Activated gamma-delta T cell treated with Interleukin-2 at 50 U/mL for 16 hours (primary cell): ENCODE data around the gene SYS1.

Experiments
- DNase-seq: peaks from one replicate; pipeline ENCODE4 v3.0.0-alpha.2; 2020

The SYS1 gene

GRCh38 chr20:45392733-45393132 is 29.8 kb downstream of the SYS1 start:
- no peak for DNase-seq

- DNase-seq = no peak
Observed at GRCh38 chr20:45394221-45395113, 31.5 kb downstream of the SYS1 start.

GRCh38 chr20:45395114-45395415 is 32.1 kb downstream of the SYS1 start:
- DNase-seq = no peak

GRCh38 chr20:45399018-45399417 is 36.1 kb downstream of the SYS1 start:
- no peak for DNase-seq

- no peak for DNase-seq
Observed at GRCh38 chr20:45400346-45401031, 37.5 kb downstream of the SYS1 start.

GRCh38 chr20:45402946-45403345 is 40.0 kb downstream of the SYS1 start:
- no peak for DNase-seq

GRCh38 chr20:45404438-45404837 is 41.5 kb downstream of the SYS1 start:
- DNase-seq = no peak

GRCh38 chr20:45405571-45406259 is 42.8 kb downstream of the SYS1 start:
- DNase-seq = no peak

GRCh38 chr20:45406260-45407066 is 43.5 kb downstream of the SYS1 start:
- DNase-seq = peak; percentile 33

GRCh38 chr20:45407067-45407745 is 44.2 kb downstream of the SYS1 start:
- no peak for DNase-seq

GRCh38 chr20:45407783-45408645 is 45.1 kb downstream of the SYS1 start, which contains the start of gene DBNDD2:
Gene DBNDD2 (plus strand): TSS chr20:45408289. CDS start chr20:45408468, 179 bp downstream.
- no peak for DNase-seq

- no peak for DNase-seq
Observed at GRCh38 chr20:45408646-45409213, 45.8 kb downstream of the SYS1 start.

- no peak for DNase-seq
Observed at GRCh38 chr20:45409521-45410272, 46.7 kb downstream of the SYS1 start.

- no peak for DNase-seq
Observed at GRCh38 chr20:45410887-45411286, 47.9 kb downstream of the SYS1 start.

GRCh38 chr20:45412653-45413052 is 49.7 kb downstream of the SYS1 start:
- no peak for DNase-seq

GRCh38 chr20:45413479-45413878 is 50.5 kb downstream of the SYS1 start:
- DNase-seq = no peak

- peak; percentile 86 for DNase-seq
Observed at GRCh38 chr20:45415822-45416637, 53.1 kb downstream of the SYS1 start, which contains the start of gene PIGT. Gene PIGT (plus strand): TSS chr20:45416141. CDS start chr20:45416157, 16 bp downstream.

- no peak for DNase-seq
Observed at GRCh38 chr20:45416917-45417316, 54.0 kb downstream of the SYS1 start.
